Measurements from ENCODE around the gene PTTG1IP. TPM values are rescaled to one million over a fixed set of nuclear protein-coding genes. Genes with fewer than 3 reads are reported as not detected.

PTTG1IP gene
- polyA plus RNA-seq, 1 experiment, result 249 TPM

- H3K4me3 ChIP-seq (ENCODE audit: low read depth, low read length), result no peak overlapping the region
- POLR2A ChIA-PET, result no interaction called here
- DNase-seq (ENCODE audit: low read depth, low spot score), result no peak
- no peaks in the 10 kb centered on the region; the same call in 1 of the 2 replicates for H3K9me3 ChIP-seq (ENCODE audit: control insufficient read depth, insufficient read depth, low read length)
- CTCF ChIA-PET, result no interaction called here
- no peak for TF ChIP-seq CTCF (IDR thresholded peaks at IDR 0.05; ENCODE audit: low read depth, low read length)
- H3K27ac ChIP-seq (ENCODE audit: low read depth, low read length), result no peak overlapping the region
- peaks cover 28% of the 10 kb centered on the region for H3K27me3 ChIP-seq (ENCODE audit: control insufficient read depth, insufficient read depth, low read length)
Measured at GRCh38 chr21:44844256-44844655, 29.2 kb downstream of the PTTG1IP start.

- DNase-seq (ENCODE audit: low read depth, low spot score), result no peak
- POLR2A ChIA-PET, result no interaction called here
- Histone ChIP-seq H3K27me3 (ENCODE audit: control insufficient read depth, insufficient read depth, low read length) (peaks cover 28% of the 10 kb centered on the region), H3K4me3 (ENCODE audit: low read depth, low read length) (no peak overlapping the region), H3K9me3 (ENCODE audit: control insufficient read depth, insufficient read depth, low read length) (no peaks in the 10 kb centered on the region; the same call in 1 of the 2 replicates), H3K27ac (ENCODE audit: low read depth, low read length) (no peak overlapping the region)
- no peak for TF ChIP-seq CTCF (IDR thresholded peaks at IDR 0.05; ENCODE audit: low read depth, low read length)
- CTCF ChIA-PET, result no interaction called here
Measured at GRCh38 chr21:44842721-44843445, 30.6 kb downstream of the PTTG1IP start.

GRCh38 chr21:44842087-44842486, 31.4 kb downstream of the PTTG1IP start:
- H3K27ac ChIP-seq (ENCODE audit: low read depth, low read length), result no peak overlapping the region
- ChIA-PET CTCF (no interaction called here), POLR2A (no interaction called here)
- no peak for TF ChIP-seq CTCF (IDR thresholded peaks at IDR 0.05; ENCODE audit: low read depth, low read length)
- no peaks in the 10 kb centered on the region; the same call in 1 of the 2 replicates for H3K9me3 ChIP-seq (ENCODE audit: control insufficient read depth, insufficient read depth, low read length)
- no peak for DNase-seq (ENCODE audit: low read depth, low spot score)
- H3K27me3 ChIP-seq (ENCODE audit: control insufficient read depth, insufficient read depth, low read length), result peaks cover 28% of the 10 kb centered on the region
- H3K4me3 ChIP-seq (ENCODE audit: low read depth, low read length), result no peak overlapping the region

GRCh38 chr21:44840771-44841170, 32.7 kb downstream of the PTTG1IP start:
- no peak for DNase-seq (ENCODE audit: low read depth, low spot score)
- Histone ChIP-seq H3K27me3 (ENCODE audit: control insufficient read depth, insufficient read depth, low read length) (peaks cover 28% of the 10 kb centered on the region), H3K9me3 (ENCODE audit: control insufficient read depth, insufficient read depth, low read length) (no peaks in the 10 kb centered on the region; the same call in 1 of the 2 replicates), H3K27ac (ENCODE audit: low read depth, low read length) (no peak overlapping the region), H3K4me3 (ENCODE audit: low read depth, low read length) (no peak overlapping the region)
- ChIA-PET POLR2A (no interaction called here), CTCF (no interaction called here)
- TF ChIP-seq CTCF (IDR thresholded peaks at IDR 0.05; ENCODE audit: low read depth, low read length), result no peak

- ChIA-PET POLR2A (no interaction called here), CTCF (no interaction called here)
- no peak for TF ChIP-seq CTCF (IDR thresholded peaks at IDR 0.05; ENCODE audit: low read depth, low read length)
- DNase-seq (ENCODE audit: low read depth, low spot score), result no peak
- Histone ChIP-seq H3K4me3 (ENCODE audit: low read depth, low read length) (no peak overlapping the region), H3K27ac (ENCODE audit: low read depth, low read length) (no peak overlapping the region), H3K9me3 (ENCODE audit: control insufficient read depth, insufficient read depth, low read length) (no peaks in the 10 kb centered on the region; the same call in 1 of the 2 replicates), H3K27me3 (ENCODE audit: control insufficient read depth, insufficient read depth, low read length) (peaks cover 29% of the 10 kb centered on the region)
Measured at GRCh38 chr21:44838951-44839350, 34.5 kb downstream of the PTTG1IP start.

Measured in AG04450 (cell line).